Activated CD8-positive, alpha-beta memory T cell treated with anti-CD3 and anti-CD28 coated beads for 1 hour (primary cell): ENCODE measurements around the gene FGF23.

Source experiments
- DNase-seq, 2 donors: peaks; one replicate each; pipeline ENCODE4 v3.0.0-alpha.2; 2020; ENCODE audit warnings: low read depth in 1 of 2; ENCODE audit errors: extremely low read depth in 1 of 2

FGF23 gene

GRCh38 chr12:4386801-4387200, 7.3 kb upstream of the FGF23 start:
- no peak for DNase-seq

DNA sequence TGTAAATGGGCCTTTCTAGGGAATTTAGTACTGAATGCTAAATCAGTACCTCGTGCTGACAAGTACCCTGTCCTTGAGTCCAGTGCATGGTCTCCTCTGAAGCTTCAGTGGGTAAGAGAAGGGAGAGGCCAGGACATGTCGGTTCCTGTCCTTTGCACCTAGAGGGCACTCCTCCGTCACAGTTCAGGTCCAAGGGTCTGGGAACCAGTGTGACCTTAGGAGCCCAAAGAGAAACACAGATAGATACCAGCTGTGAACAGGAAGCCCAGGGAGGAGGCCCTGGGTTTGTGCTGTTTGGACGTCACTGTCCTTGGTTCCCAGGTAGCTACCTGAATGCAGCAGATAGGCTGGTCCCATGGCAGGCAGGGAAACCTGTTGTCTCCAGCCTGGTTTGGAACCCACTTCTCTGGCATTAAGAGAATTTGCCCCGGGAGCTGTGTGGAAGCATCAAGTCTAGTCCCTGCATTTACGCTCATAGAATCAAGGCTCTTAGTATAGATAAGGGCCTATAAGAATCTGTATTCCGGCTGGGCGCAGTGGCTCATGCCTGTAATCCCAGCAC, 3.9 kb upstream of the FGF23 start:
- no peak for DNase-seq

DNA sequence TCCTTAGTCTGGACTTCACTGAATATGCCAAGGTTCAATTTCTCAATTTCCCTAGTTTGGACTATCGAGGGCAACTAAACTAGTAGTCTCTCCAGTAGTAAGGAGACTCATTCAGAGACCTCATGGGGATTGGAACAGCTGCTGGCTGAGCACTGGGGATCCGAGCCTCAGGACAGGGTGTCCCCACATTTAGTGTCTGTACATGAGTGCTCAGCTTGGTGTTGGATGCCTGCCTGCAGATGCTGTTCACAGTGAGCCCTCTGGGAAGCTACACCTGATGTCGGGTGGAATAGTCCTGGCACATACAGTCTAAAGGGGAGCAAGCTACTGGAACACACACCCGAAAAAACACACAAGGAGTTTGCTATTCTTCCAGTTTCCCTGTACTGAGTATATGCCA, 820 bp upstream of the FGF23 start:
- DNase-seq = no peak

DNA sequence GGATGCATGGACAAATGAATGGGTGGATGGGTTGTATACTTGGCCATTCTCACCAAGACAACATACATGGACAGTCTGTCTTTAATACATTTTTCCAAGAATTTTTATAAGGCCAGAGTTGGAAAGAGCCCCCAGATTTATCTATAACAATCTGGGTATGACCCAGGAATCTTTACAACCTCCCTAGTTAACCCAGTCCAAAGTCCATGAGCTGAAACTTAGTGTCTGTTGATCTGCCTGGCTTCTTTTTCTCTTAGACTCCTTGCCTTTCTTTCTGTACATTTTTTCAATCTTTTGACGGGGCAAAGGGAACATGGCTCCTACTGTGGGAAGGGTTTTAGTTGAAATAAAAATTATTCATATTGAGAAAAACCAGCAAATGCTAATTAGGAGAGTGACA, 740 bp downstream of the FGF23 start:
- DNase-seq = no peak

DNA sequence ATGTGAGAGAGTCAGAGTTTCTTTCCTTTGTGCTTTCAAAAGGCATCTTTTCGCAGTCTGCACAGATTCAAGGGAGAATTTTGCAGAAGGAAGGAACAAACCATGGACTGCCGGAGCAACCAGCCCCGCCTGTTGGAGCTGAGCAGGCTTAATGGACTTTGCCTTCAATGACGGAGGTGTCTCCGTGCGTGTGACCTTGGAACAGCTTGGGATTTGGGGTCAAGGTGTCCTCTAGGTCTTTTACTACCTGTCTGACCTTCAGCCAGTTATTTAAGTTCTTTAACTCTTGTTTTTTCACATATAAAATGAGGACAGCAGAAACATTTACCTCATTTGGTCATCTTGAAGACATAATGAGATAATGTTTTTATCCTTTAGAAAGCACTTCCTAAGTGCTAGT, 4.1 kb downstream of the FGF23 start:
- DNase-seq = no peak

GRCh38 chr12:4372653-4373052, 6.9 kb downstream of the FGF23 start:
- no peak for DNase-seq

DNA sequence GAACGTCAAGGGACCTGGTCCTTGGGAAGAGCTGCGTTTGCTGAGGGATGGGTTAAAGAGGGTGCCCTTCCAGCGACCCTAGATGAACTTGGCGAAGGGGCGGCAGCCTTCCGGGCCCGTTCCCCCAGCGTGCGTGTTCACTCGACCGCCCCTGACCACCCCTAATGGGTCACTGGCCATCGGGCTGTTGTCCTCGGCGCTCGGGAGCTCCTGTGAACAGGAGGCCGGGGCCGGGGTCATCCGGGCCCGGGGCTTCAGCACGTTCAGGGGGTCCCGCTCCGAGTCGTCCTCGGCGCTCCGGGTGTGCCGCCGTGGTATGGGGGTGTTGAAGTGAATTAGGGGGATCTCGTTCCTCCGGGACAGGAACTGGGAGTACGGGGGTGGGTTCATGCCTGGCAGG, 9.2 kb downstream of the FGF23 start:
- DNase-seq = no peak

DNA sequence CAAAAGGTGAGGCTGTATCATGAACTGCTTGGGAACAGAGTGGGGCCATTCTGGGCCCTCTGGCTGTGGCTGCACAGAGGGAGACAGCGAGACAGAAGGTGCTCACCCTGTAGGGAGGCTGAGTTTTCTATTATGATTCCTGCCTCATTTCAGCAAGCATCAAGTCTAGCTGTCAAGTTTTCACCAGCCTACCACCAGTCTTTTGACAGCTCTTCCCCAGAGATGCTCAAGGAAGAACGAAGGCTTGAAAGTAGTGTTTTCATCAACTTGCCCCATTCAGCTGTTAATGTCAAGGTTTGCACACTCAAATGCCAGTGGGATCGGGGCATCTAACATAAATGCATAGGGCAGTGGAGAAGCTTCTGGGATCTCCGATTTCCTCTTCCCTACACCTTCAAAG, 10.0 kb downstream of the FGF23 start:
- no peak for DNase-seq

DNA sequence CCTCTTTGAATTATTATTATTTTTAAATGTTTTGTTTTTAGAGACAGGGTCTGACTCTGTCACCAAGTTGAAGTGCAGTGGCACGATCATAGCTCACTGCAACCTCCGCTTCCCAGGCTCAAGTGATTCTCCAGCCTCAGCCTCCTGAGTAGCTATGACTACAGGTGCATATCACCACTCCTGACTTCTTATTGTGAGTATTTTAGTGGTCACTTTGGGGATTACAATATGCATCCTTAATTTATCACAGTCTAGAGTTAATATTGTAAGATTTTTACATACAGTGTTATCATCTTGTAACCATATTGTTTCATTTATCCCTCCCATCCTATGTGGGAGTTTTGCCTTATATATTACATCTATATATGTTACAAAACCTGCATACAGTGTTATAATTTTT, 13.4 kb downstream of the FGF23 start:
- no peak for DNase-seq

DNA sequence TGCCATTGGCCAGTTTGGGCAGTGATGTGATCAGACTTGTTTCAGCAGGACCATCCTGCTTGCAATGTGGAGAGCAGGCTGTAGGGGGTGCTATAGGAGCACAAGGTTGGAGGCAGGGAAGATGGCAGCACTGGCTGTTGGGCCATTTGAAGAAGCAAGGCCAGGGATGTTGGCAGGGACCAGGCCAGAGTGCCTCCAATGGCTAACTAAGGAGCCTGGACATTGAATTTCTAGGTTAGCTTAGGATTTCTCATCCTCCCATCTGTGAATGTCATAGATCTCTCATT, 23.5 kb downstream of the FGF23 start:
- peak in 1 of 2 donors; percentile 11 for DNase-seq

GRCh38 chr12:4355156-4356040, 24.1 kb downstream of the FGF23 start:
- DNase-seq = no peak

- peak; percentile 23 to 27 for DNase-seq
Observed at GRCh38 chr12:4353785-4354208, 25.7 kb downstream of the FGF23 start.

DNA sequence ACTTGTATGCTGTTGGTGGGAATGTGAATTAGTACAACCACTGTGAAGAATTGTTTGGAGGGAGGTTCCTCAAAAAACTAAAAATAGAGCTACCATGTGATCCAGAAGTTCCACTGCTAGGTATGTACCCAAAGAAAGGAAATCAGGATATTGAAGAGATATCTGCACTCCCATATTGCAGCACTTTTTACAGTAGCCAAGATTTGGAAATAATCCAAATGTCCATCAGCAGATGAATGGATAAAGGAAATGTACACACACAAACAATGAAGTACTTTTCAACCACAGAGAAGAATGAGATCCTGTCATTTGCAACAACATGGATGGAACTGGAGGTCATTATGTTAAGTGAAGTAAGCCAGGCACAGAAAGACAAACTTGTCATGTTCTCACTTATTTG, 32.6 kb downstream of the FGF23 start:
- DNase-seq = no peak

- DNase-seq = no peak
Observed at GRCh38 chr12:4331842-4332241, 47.7 kb downstream of the FGF23 start.

DNA sequence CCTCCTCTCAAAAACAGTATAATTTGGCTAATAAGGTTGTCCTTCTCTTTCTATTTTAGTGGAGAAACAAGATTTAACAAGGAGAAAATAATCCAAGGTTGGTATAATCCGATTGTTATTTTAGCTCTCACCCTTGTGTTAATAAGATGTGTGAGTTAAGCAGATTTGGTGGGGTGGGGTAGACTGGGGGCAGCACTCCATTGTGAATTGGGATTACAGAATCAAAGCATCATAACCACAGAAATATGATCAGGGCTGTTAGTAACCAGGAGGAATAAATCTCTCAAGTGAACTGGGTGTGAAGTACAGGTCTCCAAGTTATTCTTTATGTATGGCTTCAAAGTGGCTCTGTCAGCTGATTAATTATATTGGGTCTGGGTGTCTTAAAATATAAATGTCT, 48.3 kb downstream of the FGF23 start:
- no peak for DNase-seq

GRCh38 chr12:4330203-4330602, 49.3 kb downstream of the FGF23 start:
- DNase-seq = no peak

DNA sequence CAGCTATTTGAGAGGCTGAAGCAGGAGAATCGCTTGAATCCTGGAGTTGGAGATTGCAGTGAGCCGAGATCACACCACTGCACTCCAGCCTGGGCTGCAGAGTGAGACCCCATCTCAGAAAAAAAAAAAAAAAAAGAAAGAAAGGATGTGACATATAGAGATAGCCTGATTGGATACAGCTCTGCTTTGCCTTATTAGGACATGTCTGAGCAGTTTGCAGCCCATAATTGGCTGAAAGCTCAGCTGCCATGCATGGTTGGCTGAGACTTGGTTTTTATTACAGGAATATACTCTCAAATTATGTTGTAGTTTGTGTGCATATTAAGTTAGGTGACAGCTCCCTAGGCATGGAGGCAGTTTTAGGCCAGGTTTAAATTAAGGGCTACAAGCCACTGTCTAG, 52.2 kb downstream of the FGF23 start:
- DNase-seq = no peak

- DNase-seq = no peak
Observed at GRCh38 chr12:4325966-4326365, 53.5 kb downstream of the FGF23 start.

GRCh38 chr12:4324366-4324765, 55.1 kb downstream of the FGF23 start:
- DNase-seq = no peak

- DNase-seq = no peak
Observed at GRCh38 chr12:4323396-4323795, 56.1 kb downstream of the FGF23 start.

DNA sequence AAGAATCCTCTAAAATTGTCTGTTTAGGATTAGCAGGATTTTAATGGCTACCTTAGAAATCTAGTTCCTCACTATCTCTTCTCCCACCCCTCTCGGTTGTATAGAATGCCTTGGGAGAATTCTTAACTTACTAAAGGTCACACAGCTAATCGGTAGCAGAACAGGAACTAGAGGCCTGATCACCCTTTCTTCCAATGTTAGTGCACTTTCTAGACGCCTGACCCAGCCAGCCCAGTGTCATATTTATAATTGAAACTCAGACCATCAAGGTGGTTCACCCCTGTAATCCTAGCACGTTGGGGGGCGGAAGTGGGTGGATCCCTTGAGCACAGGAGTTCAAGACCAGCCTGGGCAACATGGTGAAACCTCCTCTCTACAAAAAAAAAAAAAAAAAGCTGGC, 56.8 kb downstream of the FGF23 start:
- DNase-seq = no peak

GRCh38 chr12:4320853-4321701, 58.4 kb downstream of the FGF23 start, which contains the start of gene TIGAR:
Gene TIGAR, plus strand, starts transcription at chr12:4321213. Its CDS starts 59 bp downstream, at chr12:4321272.
- peak; percentile 65 to 84 for DNase-seq
